ENCODE measurements around the gene SPATA2. TPM values are rescaled to one million over a fixed set of nuclear protein-coding genes. Genes with fewer than 3 reads are reported as not detected.

SPATA2 gene
- total RNA-seq, 1 donor from 2014 or later = 4.0 TPM

GRCh38 chr20:49883246-49883802 is 32.0 kb downstream of the SPATA2 start:
- H3K36me3 ChIP-seq = no peaks in the 10 kb centered on the region
- no peak for TF ChIP-seq CTCF (IDR thresholded peaks at IDR 0.05)
- TF ChIP-seq EZH2 (IDR thresholded peaks at IDR 0.05) = no peak
- TF ChIP-seq EZH2phosphoT487 (IDR thresholded peaks at IDR 0.05) = no peak
- no peak overlapping the region for H3K9ac ChIP-seq
- H3K4me3 ChIP-seq = no peak overlapping the region
- Mint-ChIP-seq H3K36me3 (peaks cover 6% of the 10 kb centered on the region), H3K27ac (no peak overlapping the region), H3K9me3 (no peaks in the 10 kb centered on the region), H3K4me3 (no peak overlapping the region), H3K27me3 (ENCODE audit: insufficient read depth, low read depth) (peaks cover 9% of the 10 kb centered on the region), H3K4me1 (peaks cover 29% of the 10 kb centered on the region)
- DNase-seq (ENCODE audit: low spot score) = no peak
- peaks cover 9% of the 10 kb centered on the region for H3K4me1 ChIP-seq
- no peak overlapping the region for H3K27ac ChIP-seq
- H3K4me2 ChIP-seq = no peak overlapping the region
- no peak overlapping the region for H2AFZ ChIP-seq (replicated peaks)
- no peaks in the 10 kb centered on the region for H3K79me2 ChIP-seq (ENCODE audit: low read depth)
- H3F3A ChIP-seq (ENCODE audit: low read depth) = peaks cover 12% of the 10 kb centered on the region
- H3K9me3 ChIP-seq (ENCODE audit: low read depth) = no peaks in the 10 kb centered on the region
- H4K20me1 ChIP-seq (ENCODE audit: low read depth) = peaks cover 4% of the 10 kb centered on the region
- H3K27me3 ChIP-seq = no peaks in the 10 kb centered on the region

GRCh38 chr20:49882171-49882970 is 33.0 kb downstream of the SPATA2 start:
- no peaks in the 10 kb centered on the region for H3K36me3 ChIP-seq
- peaks cover 23% of the 10 kb centered on the region for H3K4me1 Mint-ChIP-seq
- peaks cover 4% of the 10 kb centered on the region for H4K20me1 ChIP-seq (ENCODE audit: low read depth)
- no peak overlapping the region for H3K4me3 Mint-ChIP-seq
- no peak overlapping the region for H3K4me2 ChIP-seq
- no peaks in the 10 kb centered on the region for H3K9me3 Mint-ChIP-seq
- H3K27me3 Mint-ChIP-seq (ENCODE audit: insufficient read depth, low read depth) = peaks cover 7% of the 10 kb centered on the region
- no peak overlapping the region for H3K4me3 ChIP-seq
- H3F3A ChIP-seq (ENCODE audit: low read depth) = peaks cover 12% of the 10 kb centered on the region
- H3K27me3 ChIP-seq = no peaks in the 10 kb centered on the region
- H3K4me1 ChIP-seq = peaks cover 9% of the 10 kb centered on the region
- DNase-seq (ENCODE audit: low spot score) = no peak
- H3K9ac ChIP-seq = no peak overlapping the region
- H3K27ac ChIP-seq = no peak overlapping the region
- H2AFZ ChIP-seq (replicated peaks) = no peak overlapping the region
- no peak for TF ChIP-seq EZH2phosphoT487 (IDR thresholded peaks at IDR 0.05)
- no peak for TF ChIP-seq EZH2 (IDR thresholded peaks at IDR 0.05)
- no peak for TF ChIP-seq CTCF (IDR thresholded peaks at IDR 0.05)
- H3K36me3 Mint-ChIP-seq = peaks cover 5% of the 10 kb centered on the region
- peak overlapping the region; percentile 13 for H3K27ac Mint-ChIP-seq
- H3K79me2 ChIP-seq (ENCODE audit: low read depth) = no peaks in the 10 kb centered on the region
- no peaks in the 10 kb centered on the region for H3K9me3 ChIP-seq (ENCODE audit: low read depth)

GRCh38 chr20:49880724-49881445 is 34.4 kb downstream of the SPATA2 start:
- no peaks in the 10 kb centered on the region for H3K36me3 ChIP-seq

More at GRCh38 chr20:49880724-49881445, 34.4 kb downstream of the SPATA2 start:
- no peak overlapping the region for H3K27ac Mint-ChIP-seq
- H3K4me2 ChIP-seq = no peak overlapping the region
- no peak overlapping the region for H3K4me3 Mint-ChIP-seq
- no peak overlapping the region for H3K27ac ChIP-seq
- no peak overlapping the region for H3K9ac ChIP-seq
- no peak overlapping the region for H2AFZ ChIP-seq (replicated peaks)
- H3K4me1 Mint-ChIP-seq = peaks cover 9% of the 10 kb centered on the region
- no peaks in the 10 kb centered on the region for H3K27me3 ChIP-seq
- peaks cover 9% of the 10 kb centered on the region for H3F3A ChIP-seq (ENCODE audit: low read depth)
- H3K27me3 Mint-ChIP-seq (ENCODE audit: insufficient read depth, low read depth) = peaks cover 5% of the 10 kb centered on the region
- no peak for TF ChIP-seq EZH2 (IDR thresholded peaks at IDR 0.05)
- no peak for TF ChIP-seq EZH2phosphoT487 (IDR thresholded peaks at IDR 0.05)
- TF ChIP-seq CTCF (IDR thresholded peaks at IDR 0.05) = no peak
- no peaks in the 10 kb centered on the region for H3K9me3 Mint-ChIP-seq
- H3K9me3 ChIP-seq (ENCODE audit: low read depth) = no peaks in the 10 kb centered on the region
- peaks cover under 1% of the 10 kb centered on the region for H4K20me1 ChIP-seq (ENCODE audit: low read depth)
- H3K4me1 ChIP-seq = peaks cover 5% of the 10 kb centered on the region
- H3K36me3 Mint-ChIP-seq = peaks cover 2% of the 10 kb centered on the region
- H3K4me3 ChIP-seq = no peak overlapping the region
- DNase-seq (ENCODE audit: low spot score) = no peak
- H3K79me2 ChIP-seq (ENCODE audit: low read depth) = no peaks in the 10 kb centered on the region
